ENCODE measurements around the gene MUSTN1.

MUSTN1 gene

DNA sequence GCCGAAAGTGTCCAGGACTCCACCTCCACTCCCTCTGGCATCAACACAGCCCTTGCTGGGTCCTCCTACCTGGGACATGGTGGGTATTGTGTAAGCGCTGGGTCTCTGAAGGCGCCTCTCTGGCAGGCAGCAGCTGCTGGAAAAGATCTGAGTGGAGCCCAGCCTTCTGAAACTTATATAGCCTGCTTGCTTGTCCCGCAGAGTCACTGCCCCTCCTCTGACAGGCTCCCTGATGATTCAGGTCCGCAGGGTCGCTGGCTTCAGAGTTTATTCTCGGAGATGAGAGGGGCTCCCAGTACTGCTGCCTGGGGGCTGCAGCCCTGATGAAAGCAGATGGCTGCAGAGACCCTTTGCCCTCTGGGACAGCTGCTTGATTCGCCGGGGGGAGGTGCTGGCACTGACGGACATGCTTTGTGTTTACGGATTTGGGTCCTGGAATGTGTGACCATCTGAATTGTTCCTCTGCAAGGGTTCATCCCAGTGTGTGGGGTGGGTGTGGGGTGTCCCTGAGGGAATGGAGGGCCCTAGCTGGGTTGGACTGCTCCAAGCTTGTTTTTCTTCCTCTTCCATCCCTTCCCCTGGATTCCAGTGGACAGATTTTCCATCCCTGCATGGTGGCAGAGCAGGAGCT, at the start of gene MUSTN1:
MUSTN1 (minus strand) TSS at position 149 of the 631 bp plus-strand sequence; CDS start at position 78, 71 bp downstream.
- DNase-seq = no peak

DNA sequence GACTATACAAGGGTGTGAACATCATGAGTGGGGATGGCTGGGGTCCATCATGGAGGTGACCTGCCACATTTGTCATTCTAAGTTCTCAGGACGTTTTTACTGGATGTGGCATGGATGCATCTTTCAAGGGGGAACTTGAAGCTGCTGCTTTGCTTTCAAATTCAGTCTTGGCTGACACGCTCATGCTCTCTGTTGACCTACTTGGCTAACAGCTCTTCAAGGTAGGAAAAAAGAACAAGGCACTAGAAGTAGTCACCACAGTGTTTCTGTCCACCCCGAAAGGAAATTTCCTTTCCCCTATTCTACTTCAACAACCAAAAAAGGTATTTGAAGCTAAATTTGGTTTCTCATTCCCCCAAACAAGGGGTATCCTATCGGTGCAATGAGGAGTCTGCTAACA, 47.6 kb upstream of the MUSTN1 start:
- DNase-seq = no peak

DNA sequence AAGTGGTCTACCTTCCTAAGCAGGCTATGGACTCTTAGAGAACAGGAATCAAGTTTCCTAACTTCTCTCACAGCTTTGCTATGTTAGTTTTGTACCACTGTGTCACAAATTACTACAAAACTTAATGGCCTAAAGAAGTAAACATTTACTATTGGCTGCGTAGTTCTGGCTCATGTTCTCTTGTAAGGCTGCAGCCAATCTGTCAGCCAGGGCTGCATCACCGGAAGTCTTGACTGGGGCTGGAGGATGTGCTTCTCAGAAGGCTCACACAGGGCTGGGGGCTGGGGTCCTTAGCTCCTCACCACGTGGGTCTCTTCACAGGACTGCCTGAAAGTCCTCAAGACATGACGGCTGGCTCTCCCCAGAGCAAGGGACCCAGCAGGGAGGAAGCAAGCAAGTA, 47.1 kb upstream of the MUSTN1 start:
- no peak for DNase-seq

DNA sequence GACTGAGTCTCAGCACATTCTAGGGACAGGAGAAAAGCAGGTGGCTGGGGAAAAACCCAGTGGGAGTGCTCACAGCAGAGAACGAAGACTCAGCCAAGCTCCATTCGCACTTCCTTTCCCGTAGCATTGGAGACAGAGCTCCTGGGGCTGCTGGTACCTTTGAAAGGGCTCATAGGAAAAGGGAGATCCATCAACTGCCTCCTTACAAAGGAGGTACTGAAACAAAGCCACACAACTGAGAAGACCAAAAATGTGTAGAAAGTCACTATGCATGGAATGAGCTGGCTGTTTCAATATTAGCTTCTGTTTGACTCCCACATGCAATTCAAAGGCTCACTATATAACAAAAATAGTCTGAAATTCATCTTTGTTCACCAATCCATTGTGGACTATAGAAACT, 45.7 kb upstream of the MUSTN1 start:
- DNase-seq = no peak

DNA sequence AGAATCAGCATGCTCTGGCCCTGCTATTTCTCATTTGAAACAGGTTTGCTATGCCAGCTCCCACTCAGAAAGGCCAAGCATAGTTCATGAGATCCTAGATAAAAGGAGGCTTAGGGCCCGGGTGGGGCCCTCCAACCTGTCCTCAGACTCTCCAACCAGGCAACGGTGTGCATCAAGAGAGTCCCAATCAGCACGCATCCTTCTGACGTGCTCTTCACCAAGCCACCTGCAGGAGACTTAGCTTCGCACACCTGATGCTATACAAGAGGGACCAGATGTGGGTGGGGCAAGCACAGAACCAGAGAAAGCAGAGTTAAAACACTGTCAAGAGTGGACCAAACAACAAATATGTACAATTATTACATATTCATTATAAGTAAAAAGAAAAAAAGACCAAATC, 45.2 kb upstream of the MUSTN1 start:
- DNase-seq = no peak

DNA sequence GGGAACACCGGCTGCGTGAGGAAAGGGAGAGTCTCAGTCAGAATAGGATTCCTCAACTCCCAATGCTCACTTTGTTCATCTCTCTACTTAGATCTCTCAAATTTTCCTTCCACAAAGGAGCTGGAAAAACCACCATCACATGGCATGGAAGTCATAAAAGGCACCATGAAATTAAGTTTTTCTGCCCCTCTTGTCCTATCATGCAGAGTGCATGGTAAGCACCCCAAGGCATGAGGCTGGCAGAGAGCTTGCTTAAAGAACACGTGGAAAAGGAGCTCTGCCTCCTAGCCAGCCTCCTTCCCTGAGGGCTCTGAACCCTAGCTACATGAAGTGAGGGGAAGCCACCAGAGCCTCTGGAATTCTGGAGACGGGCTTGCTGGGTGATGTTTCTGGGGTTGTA, 44.8 kb upstream of the MUSTN1 start:
- no peak for DNase-seq

DNA sequence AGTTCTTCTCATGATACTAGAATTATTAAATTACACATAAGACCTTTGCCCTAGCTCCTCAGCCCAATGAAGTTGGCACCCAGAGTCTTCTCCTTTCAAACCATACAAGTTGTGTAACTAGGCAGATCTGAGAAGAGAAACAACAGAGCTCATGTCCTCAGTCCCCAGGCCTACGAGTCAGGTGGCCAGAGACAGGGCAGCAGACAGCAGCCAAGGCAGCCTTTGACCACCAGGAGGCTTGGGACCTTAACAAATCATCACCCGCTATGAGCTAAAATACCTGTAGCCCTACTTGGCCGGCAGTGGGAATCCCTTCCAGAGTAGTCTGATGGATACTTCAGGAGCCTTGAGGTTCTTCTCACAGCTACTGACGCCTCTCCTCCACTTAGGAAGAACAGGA, 44.3 kb upstream of the MUSTN1 start:
- no peak for DNase-seq

DNA sequence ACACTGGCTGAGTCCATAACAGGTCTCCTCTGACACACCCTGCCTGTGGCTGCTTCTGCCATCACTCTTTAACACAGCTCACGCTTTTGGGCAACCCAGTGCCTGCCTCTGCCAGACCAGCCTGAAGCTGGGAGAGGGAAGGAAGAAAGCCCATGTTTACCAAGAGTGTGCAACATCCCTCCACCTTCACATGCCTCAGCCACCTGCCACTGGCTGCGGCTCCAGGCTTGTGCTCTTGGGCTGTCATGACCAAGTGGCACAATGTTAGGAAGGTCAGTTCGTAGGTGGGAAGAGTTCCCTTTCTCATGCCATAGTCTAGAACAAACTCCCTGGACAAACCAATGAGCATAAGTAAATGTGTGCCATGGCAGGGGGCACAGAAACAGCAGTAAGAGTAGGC, 42.3 kb upstream of the MUSTN1 start:
- no peak for DNase-seq

DNA sequence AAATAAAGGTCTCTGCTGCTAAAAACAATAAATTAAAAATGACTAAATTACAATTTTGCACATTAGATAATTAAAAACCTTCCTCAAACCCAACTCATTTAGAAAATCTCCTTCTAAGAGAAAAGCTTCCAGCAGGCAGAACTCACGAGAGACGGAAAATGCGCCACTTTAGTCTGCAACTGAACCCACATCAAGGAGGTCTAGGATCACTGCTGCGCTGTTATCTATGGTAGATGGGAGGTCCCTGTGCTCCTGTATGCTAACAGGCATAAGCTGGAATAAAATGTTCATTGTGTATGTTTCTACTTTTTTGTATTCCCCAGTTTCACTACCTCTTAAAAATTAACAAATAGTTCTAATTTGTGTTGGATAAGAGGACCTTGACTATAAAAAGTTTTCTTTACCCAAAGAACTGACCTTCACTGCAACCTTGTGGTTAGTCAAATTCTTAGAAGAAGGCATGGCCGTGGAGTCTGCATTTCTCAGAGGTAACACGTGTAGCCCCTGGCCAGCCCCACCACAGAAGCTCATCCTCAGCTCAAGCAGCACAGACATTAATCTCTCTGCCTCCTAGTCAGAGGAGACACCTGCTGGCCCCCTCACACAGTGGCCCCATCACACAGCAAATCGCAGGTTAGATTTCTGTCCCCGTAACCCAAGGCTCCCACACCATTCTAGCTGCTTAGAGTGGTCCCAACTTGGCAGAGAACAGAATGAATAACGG, 40.2 kb upstream of the MUSTN1 start:
- no peak for DNase-seq

DNA sequence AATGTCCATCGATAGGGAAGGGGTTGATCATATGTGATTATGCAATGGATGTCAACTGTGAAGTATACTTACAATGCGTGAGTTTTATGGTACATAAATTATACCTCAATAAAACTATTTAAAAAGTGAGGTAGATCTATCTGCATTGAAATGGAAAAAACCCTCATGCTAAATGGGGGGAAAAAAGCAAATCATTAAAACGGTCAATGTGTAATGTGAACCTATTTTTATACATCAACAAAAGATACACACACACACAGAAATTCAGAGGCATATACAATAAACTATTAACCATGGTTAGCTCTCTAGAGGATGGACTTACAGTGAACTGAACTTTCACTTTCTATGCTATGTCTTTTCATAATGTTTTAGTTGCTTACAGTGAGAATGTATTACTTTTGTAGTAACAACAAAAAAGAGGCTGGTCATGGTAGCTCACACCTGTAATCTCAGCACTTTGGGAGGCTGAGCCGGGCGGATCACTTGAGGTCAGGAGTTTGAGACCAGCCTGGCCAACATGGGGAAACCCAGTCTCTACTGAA, 39.4 kb upstream of the MUSTN1 start:
- no peak for DNase-seq

DNA sequence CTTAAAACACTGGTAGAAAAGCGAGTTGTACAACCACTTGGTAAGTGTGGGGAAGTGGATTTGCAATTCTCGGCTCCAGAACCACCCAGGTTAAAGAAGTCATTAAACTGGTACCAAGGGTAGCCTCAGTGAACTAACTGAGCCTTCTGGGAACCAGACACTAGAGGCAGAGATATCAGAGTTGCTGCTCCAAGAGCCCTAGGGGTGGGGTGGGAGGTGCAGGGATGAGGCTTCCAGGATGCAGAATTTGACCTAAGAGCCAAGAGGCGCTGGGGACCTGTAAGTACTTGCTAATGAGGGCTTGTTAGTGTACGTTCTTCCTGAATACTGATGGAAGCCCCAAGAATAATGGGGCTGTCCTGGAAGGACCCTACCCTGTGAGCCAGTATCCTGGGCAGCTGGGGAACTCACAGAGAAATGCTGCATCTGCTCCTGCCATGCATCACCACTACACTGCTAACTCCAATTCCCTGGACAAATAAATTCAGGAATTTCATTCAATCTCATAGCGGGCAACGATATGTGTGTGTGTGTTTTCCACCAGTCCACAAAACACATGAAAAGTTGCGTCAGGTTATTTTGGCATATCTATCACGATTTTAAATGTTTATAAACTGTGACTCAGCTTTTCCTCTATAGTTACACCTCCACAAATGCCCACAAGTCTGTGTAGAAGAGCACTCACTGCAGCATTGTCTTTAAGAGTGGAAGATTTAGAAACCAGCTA, 38.8 kb upstream of the MUSTN1 start:
- no peak for DNase-seq

DNA sequence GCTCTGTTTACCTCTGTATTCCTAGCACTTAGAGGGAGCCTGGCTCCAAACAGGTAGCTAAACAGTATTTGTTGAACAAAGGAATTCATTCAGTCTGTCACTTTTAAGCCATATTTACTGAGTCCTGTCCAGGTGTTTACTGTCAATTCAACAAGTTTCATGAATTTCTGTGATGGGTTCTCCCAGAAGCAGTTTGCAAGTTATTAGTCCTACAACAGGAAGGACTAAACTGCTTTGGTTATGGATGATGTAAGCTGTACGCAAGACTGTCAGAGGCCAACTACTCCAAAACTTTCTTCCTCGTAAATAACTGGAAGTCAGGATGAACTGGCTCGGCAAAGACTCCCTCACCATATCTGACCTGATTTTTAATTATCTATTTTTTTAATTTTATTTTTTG, 37.4 kb upstream of the MUSTN1 start:
- DNase-seq = no peak

DNA sequence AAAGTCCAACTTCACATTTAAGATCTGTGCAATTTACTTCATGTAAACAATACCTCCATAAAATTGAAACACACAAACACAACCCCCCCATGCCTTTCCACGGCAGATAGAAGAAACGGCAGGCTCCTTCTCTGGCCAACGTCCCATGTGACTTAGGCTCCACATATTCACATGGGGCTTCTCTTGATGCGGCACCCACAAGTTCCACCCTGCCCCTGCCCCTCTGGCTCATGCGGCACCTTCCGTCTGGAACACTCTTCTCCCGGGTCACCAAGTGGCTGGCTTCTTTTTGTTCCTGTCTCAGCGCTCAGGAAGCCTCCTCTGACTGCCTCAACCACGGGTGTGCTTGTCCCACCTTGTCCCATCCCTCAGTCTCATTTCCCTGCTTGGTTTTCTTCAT, 36.9 kb upstream of the MUSTN1 start:
- no peak for DNase-seq

DNA sequence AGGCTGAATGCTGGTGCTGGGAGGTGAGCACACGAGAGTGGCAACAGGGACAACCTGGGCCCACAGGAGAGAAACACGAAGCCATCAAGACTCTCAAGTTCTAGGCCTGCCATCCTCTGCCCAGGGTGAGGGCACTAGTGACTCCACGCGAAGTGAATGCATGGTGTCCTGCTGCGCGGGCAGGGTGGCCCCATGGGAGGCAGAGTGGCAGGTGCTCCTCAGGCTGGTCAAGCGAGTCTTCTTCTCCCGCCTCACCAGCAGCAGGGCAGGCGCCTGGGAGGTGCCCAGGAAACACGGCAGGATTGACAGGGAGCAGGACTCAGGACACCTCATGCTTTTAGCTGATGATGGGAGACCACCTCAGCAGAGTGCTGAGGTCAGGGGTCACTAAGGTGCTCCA, 35.7 kb upstream of the MUSTN1 start:
- DNase-seq = no peak

DNA sequence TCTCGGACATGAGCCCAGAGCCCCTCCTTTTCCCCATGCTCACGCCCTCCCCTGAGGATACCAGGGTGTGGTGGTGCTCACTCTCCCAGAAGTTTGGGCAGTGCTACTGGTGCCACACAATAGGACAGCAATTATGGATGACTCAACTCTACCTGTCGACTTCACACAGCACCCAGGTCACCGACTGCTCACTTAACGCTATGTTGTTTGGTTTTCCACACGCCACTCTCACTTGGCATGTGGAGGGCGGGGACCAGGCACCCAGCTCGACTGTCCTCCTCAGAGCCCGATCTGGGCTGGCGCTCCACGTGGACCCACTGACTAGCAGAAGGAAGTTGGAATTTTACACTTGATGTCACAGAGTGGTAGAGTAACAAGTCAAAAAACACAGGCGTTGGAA, 31.6 kb upstream of the MUSTN1 start:
- no peak for DNase-seq

DNA sequence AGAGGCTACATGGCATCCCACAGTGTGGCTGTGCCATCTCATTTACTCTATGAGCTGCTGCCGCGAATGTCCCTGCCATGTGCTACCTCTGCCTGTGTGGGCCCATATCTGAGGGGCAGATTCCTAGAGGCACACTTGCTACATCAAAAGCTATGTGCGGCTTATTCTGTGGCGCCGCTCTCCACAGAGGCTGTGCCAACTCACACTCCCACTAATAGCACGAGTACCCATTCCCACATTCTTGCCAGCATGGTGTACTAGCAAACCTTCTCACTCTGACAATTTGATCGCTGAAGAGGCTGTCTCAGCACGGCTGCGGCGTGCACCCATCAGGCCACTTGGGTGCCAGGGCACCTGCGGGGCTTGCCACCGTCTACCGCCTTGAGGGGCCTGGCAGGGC, 31.2 kb upstream of the MUSTN1 start:
- DNase-seq = no peak

DNA sequence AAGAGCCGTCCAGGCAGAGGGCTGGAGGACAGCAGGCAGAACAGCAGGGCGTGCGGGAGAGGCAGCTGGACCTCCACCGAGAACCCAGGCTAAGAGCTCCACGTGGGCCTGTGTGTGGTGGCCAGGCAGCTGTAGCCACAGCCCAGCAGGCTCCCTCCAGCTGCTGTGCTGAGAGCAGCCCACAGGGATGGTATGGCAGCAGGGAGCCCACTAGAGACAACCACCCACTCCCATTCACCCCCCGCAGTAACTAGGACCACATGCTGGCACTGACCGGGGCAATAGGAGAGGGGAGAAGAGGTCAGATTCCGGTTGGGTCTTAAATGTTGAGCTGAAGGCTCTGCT, 25.6 kb upstream of the MUSTN1 start:
- no peak for DNase-seq

DNA sequence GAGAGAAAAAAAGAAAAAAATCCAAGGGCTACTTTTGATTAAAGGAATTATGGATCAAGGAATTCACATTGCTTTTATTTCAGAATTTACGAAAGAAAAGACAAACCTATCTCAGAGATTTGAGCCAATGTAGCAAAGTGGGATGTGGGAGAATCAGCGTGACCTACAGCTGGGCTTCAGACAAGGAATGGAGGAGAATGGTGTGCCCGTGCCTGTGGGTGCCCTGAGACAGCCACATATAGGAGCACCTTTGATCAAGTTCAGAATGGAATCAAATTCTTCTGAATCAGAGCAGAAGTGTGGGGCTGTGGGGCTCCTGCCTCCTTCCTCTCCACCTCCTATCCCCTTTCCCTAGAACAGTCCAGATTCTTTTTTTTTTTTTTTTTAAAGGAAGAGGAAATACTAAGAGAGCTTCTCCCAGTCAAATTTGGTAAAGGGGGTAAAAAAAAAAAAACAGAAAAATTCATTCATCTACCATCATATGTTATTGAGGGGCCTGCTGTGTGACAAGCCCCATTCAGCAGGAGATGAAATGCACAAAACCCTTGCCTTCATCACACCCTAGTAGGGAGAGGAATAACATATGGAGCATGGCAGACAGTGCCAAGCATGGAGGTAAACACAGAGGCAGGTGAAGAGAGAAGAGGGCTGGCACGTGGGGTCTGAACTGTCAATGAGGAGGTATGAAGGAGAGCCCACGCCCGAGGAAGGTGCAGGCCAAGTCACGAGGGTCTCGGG, 25.0 kb upstream of the MUSTN1 start:
- no peak for DNase-seq

DNA sequence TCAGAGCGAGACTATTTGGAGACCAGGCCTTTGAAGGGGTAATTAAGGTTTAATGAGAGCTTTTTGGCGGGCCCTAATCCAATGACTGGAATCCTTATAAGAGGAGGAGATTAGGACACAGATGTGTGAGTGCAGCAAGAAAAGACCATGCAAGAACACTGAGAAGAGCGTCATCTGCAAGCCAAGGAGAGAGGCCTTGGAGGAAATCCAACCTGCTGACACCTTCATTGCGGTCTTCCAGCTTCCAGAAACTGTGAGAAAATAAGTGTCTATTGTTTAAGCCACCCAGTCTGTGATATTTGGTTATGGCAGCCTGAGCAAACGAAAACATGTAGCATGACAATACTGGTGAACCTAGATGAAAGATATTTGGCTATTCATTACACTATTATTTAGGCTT, 23.0 kb upstream of the MUSTN1 start:
- no peak for DNase-seq

DNA sequence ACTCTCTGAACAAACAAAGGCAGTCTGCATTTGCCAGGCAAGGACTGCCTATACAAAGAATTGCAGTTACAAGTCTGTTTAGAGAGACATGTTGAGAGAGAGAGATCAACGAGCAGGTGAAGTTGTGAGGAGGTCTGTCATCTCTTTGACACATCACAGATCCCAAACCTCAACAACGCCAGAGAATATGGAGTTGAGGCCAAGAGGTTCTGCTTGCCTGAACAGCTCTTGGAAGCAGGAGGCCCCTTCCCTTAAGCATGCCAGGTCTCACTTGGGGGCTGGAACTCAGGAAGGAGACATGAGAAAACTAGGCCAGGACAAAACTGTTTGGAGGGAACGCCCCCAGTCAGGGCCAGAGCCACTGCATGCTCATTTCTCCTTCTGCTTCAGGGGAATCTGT, 22.3 kb upstream of the MUSTN1 start:
- DNase-seq = no peak

DNA sequence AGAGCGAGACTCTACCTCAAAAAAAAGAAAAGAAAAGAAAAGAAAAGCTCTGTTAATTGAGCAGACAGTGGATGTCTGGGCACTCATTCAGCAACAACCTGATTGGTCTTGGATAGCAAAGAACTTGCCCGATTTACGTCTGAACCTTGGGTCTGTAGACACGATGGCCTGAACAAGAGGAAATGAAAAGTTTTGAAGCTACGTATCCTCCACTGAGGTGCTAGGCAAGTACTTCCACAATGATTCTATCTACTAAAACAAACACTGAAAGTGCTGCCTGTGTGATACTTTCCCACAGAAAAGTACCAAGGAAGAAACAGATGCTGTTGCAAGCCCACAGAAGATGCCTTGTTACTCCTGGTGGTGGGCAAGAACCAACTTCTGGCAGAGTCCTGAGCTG, 21.8 kb upstream of the MUSTN1 start:
- no peak for DNase-seq

DNA sequence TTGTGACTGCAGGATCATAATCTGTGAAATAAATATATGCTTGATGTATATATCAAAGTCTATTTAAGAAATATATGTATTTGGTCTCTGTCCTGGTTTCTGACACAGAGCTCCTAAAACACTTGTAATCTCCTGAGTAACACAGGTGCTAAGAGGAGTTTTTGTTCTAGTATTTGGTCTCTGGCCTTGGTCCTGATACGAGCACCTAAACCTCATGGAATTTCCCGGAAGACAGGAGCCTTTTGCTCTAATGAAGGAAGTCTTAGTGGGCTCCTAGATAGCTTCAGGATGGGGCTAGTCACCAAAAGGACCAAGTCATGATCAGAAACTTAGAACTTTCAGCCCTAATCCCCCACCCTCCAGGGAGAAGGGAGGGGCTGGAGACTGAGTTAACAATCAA, 19.2 kb upstream of the MUSTN1 start:
- no peak for DNase-seq

DNA sequence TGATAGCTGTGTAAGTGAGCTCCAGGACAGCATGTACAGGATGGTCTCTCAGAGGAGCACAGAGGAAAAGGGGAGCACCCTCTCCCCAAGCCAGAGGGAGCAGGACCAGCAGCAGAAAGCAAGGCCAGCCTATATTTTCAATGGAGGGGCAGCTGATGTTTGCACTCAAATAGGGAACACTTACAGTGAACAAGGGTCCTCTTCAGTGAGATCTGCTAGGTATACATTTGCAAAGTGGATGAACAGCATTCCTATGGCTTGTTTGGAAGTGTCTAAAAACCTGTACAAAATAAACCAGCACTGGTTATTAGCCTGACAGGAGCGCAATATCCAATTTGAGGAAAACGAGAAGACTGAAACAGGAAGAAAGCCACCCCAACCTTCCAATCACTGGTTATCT, 17.6 kb upstream of the MUSTN1 start:
- DNase-seq = no peak

DNA sequence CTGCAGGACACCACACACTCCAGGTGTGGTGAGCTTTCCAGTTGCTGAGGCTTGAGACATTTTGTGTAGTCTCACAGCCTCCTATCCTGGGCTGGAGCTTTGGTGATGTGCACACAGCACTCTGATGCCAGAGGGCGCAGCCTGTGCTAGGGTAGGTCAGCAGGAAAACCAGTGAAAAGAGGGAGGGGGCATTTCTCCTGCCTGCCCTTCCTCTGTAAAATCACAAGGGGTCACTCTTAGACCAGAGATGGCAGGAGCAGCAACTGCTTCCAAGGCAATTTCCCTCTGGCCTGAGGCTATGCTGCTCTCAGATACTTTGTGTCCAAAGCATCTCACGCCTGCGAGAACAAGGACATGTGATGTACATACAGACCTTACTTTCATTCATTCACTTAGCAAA, 16.5 kb upstream of the MUSTN1 start:
- DNase-seq = peak; percentile 42
